Upper lobe of left lung (tissue), 6 donors: ENCODE data around the gene RPRD1A. TPM values are rescaled to one million over a fixed set of nuclear protein-coding genes. Genes with fewer than 3 reads are reported as not detected.

Source experiments
- ATAC-seq, 2 donors: fragments of 200-7000 bp; cut with Tn5 transposase; one replicate each; pipeline ENCODE4 v1.9.1; 2022; ENCODE audit warnings: mild to moderate bottlenecking in 2 of 2, moderate library complexity in 2 of 2; ENCODE audit not compliant: low FRiP score in 2 of 2
- DNase-seq, 2 donors: peaks; one replicate each; pipeline ENCODE4 v3.0.0-alpha.2; 2019 to 2020
- H3K27ac ChIP-seq, 4 donors: fragments of 200-600 bp; sonication (generic); one replicate each; pipeline ENCODE4 v1.5.1; 2016 to 2019
- H3K27me3 ChIP-seq, 4 donors: fragments of 200-600 bp; sonication (generic); one replicate each; pipeline ENCODE4 v1.5.1; 2017 to 2019
- H3K36me3 ChIP-seq, 4 donors: fragments of 200-600 bp; sonication (generic); one replicate each; pipeline ENCODE4 v1.5.1; 2016 to 2019
- H3K4me1 ChIP-seq, 4 donors: fragments of 200-600 bp; sonication (generic); one replicate each; pipeline ENCODE4 v1.5.1; 2018 to 2019
- H3K4me3 ChIP-seq, 4 donors: fragments of 200-600 bp; sonication (generic); one replicate each; pipeline ENCODE4 v1.5.1; 2017 to 2019; ENCODE audit warnings: mild to moderate bottlenecking in 2 of 4, moderate library complexity in 1 of 4
- H3K9me3 ChIP-seq, 4 donors: fragments of 200-600 bp; sonication (generic); one replicate each; pipeline ENCODE4 v1.5.1; 2018 to 2019
- CTCF ChIP-seq, 6 experiments: fragments of 450-650 bp in 4 of 6; fragments of 200-600 bp in 2 of 6; sonication (generic) in 2 of 6; IDR thresholded peaks; one replicate each; pipeline ENCODE4 v1.5.1; 2016 to 2019; ENCODE audit warnings: antibody characterized with exemption in 6 of 6
- EP300 ChIP-seq, 4 donors: sonication (generic); formaldehyde crosslinking; IDR thresholded peaks; one replicate each; pipeline ENCODE4 v1.5.1; 2017; ENCODE audit warnings: antibody characterized with exemption in 4 of 4, control low read depth in 2 of 4
- POLR2A ChIP-seq, 4 donors: fragments of 450-650 bp; IDR thresholded peaks; one replicate each; pipeline ENCODE4 v1.5.1; 2016 to 2017; ENCODE audit warnings: antibody characterized with exemption in 4 of 4, mild to moderate bottlenecking in 2 of 4
- POLR2AphosphoS5 ChIP-seq, 2 donors: sonication (generic); formaldehyde crosslinking; IDR thresholded peaks; one replicate each; pipeline ENCODE4 v1.5.1; 2017; ENCODE audit warnings: antibody characterized with exemption in 2 of 2
- WGBS, 2 donors: methylation state at CpG; one replicate each; pipeline ENCODE4 v1.1.5; 2017 to 2018; 5-methylcytosine and 5-hydroxymethylcytosine counted together
- total RNA-seq, 6 donors: library from RNA; depleted of rRNA in 4 of 6; stranded (reverse); fragments of >200 nt in 4 of 6; gene quantifications; one replicate each; pipeline versions ENCODE4 v1.1.0 to v1.2.1, GENCODE V29; 2016 to 2021
- donor health status: DM: no; HTN: no; CAD: no; lungs with moderate emphysema.
- donor health status: DM: no; HTN: yes; CAD: no; lungs with severe emphysema.

Gene RPRD1A
- total RNA-seq, 6 donors from 2014 or later: 30.6 to 84.4 (median 44.3) TPM

- H3K27ac ChIP-seq: no peak overlapping the region
- no peaks in the 10 kb centered on the region for H3K9me3 ChIP-seq
- TF ChIP-seq POLR2AphosphoS5 (IDR thresholded peaks at IDR 0.05): no peak
- TF ChIP-seq CTCF (IDR thresholded peaks at IDR 0.05): no peak
- TF ChIP-seq EP300 (IDR thresholded peaks at IDR 0.05): no peak
- TF ChIP-seq POLR2A (IDR thresholded peaks at IDR 0.05): no peak
- no peaks in the 10 kb centered on the region for H3K27me3 ChIP-seq
- no peaks in the 10 kb centered on the region for H3K36me3 ChIP-seq
- ATAC-seq (no peak), DNase-seq (no peak)
- H3K4me3 ChIP-seq: no peak overlapping the region
- 76 to 79% methylated on average over 3 of the region's 3 CpGs for WGBS, 2 donors
- no peaks in the 10 kb centered on the region for H3K4me1 ChIP-seq
Observed at GRCh38 chr18:36009214-36009613, 58.1 kb downstream of the RPRD1A start.

DNA sequence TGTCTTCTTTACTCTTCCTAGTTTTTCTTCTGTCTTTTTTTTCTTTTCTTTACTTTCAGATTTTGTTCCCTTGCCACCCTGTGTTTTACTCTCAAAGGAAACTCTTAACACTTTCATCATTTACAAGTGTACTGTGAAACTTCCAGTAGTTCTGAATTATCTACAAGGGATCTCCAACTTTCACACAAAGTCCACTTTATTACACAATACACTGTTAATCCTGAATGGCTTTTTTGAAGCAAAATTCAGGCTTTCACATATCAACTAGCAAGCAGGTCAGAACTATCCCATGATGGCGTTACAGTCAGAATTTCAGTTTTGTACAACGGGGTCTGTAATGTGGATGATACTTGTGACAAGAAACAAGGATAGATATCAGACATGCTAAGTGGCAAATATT, 60.4 kb downstream of the RPRD1A start:
- Histone ChIP-seq H3K4me3 (no peak overlapping the region), H3K36me3 (no peaks in the 10 kb centered on the region), H3K27me3 (no peaks in the 10 kb centered on the region), H3K9me3 (no peaks in the 10 kb centered on the region), H3K27ac (no peak overlapping the region), H3K4me1 (no peaks in the 10 kb centered on the region)
- no peak for ATAC-seq
- DNase-seq: no peak
- TF ChIP-seq POLR2A (IDR thresholded peaks at IDR 0.05): no peak
- TF ChIP-seq CTCF (IDR thresholded peaks at IDR 0.05): no peak
- no peak for TF ChIP-seq POLR2AphosphoS5 (IDR thresholded peaks at IDR 0.05)
- no peak for TF ChIP-seq EP300 (IDR thresholded peaks at IDR 0.05)
- WGBS, 2 donors: 92 to 96% methylated on average over 2 of the region's 2 CpGs

- H3K36me3 ChIP-seq: no peaks in the 10 kb centered on the region
- ATAC-seq: no peak
- H3K27me3 ChIP-seq: no peaks in the 10 kb centered on the region
- no peak for TF ChIP-seq CTCF (IDR thresholded peaks at IDR 0.05)
- no peak for TF ChIP-seq POLR2AphosphoS5 (IDR thresholded peaks at IDR 0.05)
- no peak for TF ChIP-seq POLR2A (IDR thresholded peaks at IDR 0.05)
- no peak for TF ChIP-seq EP300 (IDR thresholded peaks at IDR 0.05)
- no peak for DNase-seq
- H3K4me3 ChIP-seq: no peak overlapping the region
- whole genome bisulfite sequencing, 2 donors: 64 to 70% methylated on average over 1 of the region's 1 CpG
- H3K9me3 ChIP-seq: no peaks in the 10 kb centered on the region
- H3K4me1 ChIP-seq: no peaks in the 10 kb centered on the region
- no peak overlapping the region for H3K27ac ChIP-seq
Observed at GRCh38 chr18:35999925-36000324, 67.4 kb downstream of the RPRD1A start.

GRCh38 chr18:35998967-35999366, 68.4 kb downstream of the RPRD1A start:
- H3K27me3 ChIP-seq: no peaks in the 10 kb centered on the region
- ATAC-seq: no peak
- DNase-seq: no peak
- no peak overlapping the region for H3K4me3 ChIP-seq
- H3K27ac ChIP-seq: no peak overlapping the region
- TF ChIP-seq POLR2AphosphoS5 (IDR thresholded peaks at IDR 0.05) (no peak), CTCF (IDR thresholded peaks at IDR 0.05) (peak in 1 of 6 experiments; percentile 35), EP300 (IDR thresholded peaks at IDR 0.05) (no peak), POLR2A (IDR thresholded peaks at IDR 0.05) (no peak)
- no peaks in the 10 kb centered on the region for H3K9me3 ChIP-seq
- H3K36me3 ChIP-seq: no peaks in the 10 kb centered on the region
- WGBS, 2 donors: 67 to 78% methylated on average over 1 of the region's 1 CpG
- no peaks in the 10 kb centered on the region for H3K4me1 ChIP-seq

GRCh38 chr18:35993013-35993412, 74.3 kb downstream of the RPRD1A start:
- 95 to 96% methylated on average over 6 of the region's 6 CpGs for WGBS, 2 donors
- TF ChIP-seq CTCF (IDR thresholded peaks at IDR 0.05) (no peak), POLR2A (IDR thresholded peaks at IDR 0.05) (no peak), EP300 (IDR thresholded peaks at IDR 0.05) (no peak)

More at GRCh38 chr18:35993013-35993412, 74.3 kb downstream of the RPRD1A start:
- H3K27me3 ChIP-seq: no peaks in the 10 kb centered on the region
- H3K27ac ChIP-seq: no peak overlapping the region
- no peak overlapping the region for H3K4me3 ChIP-seq
- DNase-seq (no peak), ATAC-seq (no peak)
- H3K4me1 ChIP-seq: no peaks in the 10 kb centered on the region
- peaks cover 0 to 37% (median 6%) of the 10 kb centered on the region in 4 donors for H3K36me3 ChIP-seq
- no peaks in the 10 kb centered on the region for H3K9me3 ChIP-seq
